Activated T-cell treated with anti-CD3 and anti-CD28 coated beads, Interleukin-2, amount 50 U/mL, for 24 hours (primary cell): Measurements from ENCODE around the gene SLC12A3.

Experiments
- DNase-seq: peaks from one replicate; pipeline ENCODE4 v3.0.0-alpha.2; 2020
- H3K27ac Mint-ChIP-seq: 2 replicates; pipeline ENCODE4 v1.8.0; 2020; ENCODE audit warnings: mild to moderate bottlenecking, mixed read lengths
- H3K27me3 Mint-ChIP-seq: 2 replicates; pipeline ENCODE4 v1.8.0; 2020; ENCODE audit warnings: mixed read lengths
- H3K36me3 Mint-ChIP-seq: 2 replicates; pipeline ENCODE4 v1.8.0; 2020; ENCODE audit warnings: low read depth, mixed read lengths
- H3K4me1 Mint-ChIP-seq: 2 replicates; pipeline ENCODE4 v1.8.0; 2020; ENCODE audit warnings: low read depth, mixed read lengths
- H3K4me3 Mint-ChIP-seq: 2 replicates; pipeline ENCODE4 v1.8.0; 2020; ENCODE audit warnings: mild to moderate bottlenecking, moderate library complexity, mixed read lengths
- H3K9me3 Mint-ChIP-seq: 2 replicates; pipeline ENCODE4 v1.8.0; 2020; ENCODE audit warnings: mixed read lengths

The SLC12A3 gene

DNA sequence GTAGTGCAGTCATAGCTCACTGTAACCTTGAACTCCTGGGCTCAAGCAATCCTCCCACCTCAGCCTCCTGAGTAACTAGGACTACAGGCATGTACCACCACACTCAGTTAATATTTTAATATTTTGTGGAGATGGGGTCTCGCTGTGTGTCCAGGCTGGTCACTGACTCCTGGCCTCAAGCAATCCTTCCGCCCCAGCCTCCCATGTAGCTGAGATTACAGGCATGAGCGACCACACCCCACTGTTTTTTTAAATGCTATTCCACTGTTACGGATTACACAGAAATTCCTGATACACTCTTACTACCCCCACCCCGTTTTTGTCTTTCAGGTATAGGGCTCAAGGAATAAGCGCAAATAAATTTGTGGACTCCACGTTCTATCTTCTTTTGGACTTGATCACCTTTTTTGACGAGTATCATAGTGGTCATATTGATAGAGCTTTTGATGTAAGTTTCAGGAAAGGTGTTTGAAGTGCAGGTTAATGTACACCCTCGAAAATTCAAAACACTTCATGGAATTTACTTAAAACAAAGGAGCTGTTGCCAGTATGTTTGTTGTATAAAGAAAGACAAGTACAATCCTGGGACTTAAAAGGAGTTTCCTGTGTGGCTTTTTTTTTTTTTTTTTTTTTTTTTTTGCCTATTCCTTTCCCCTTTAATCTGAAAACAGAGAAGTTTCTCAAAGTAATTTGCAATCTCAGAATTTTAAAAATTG lies 26.2 kb upstream of the SLC12A3 start:
- H3K27ac Mint-ChIP-seq: no peak overlapping the region
- H3K4me3 Mint-ChIP-seq: no peak overlapping the region
- peaks cover 4% of the 10 kb centered on the region for H3K4me1 Mint-ChIP-seq
- H3K9me3 Mint-ChIP-seq: no peaks in the 10 kb centered on the region
- peaks cover 99% of the 10 kb centered on the region for H3K36me3 Mint-ChIP-seq
- H3K27me3 Mint-ChIP-seq: no peaks in the 10 kb centered on the region
- no peak for DNase-seq

DNA sequence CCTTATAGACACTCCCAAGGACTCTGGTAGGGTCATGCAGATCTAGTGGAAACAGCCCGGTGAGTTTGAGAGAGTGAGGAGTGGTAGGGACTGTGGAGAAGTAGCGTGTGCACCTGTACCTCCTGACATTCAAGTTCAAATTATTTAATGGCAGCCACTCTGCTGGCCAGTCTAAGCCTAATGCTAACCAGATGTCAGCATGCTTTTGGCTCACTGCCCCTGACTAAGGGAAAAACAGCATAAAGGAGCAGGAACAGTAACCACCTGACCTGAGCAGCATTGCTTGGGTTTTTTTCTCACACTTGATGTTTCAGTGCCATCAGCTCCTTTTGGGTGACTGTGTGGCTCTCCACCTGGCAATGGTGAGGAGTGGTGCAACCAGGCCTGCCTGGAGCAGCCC lies 23.8 kb upstream of the SLC12A3 start:
- DNase-seq: no peak
- peaks cover 100% of the 10 kb centered on the region for H3K36me3 Mint-ChIP-seq
- H3K27me3 Mint-ChIP-seq: no peaks in the 10 kb centered on the region
- peaks cover 4% of the 10 kb centered on the region for H3K4me1 Mint-ChIP-seq
- peak overlapping the region; percentile 0 for H3K27ac Mint-ChIP-seq
- H3K9me3 Mint-ChIP-seq: no peaks in the 10 kb centered on the region
- no peak overlapping the region for H3K4me3 Mint-ChIP-seq

DNA sequence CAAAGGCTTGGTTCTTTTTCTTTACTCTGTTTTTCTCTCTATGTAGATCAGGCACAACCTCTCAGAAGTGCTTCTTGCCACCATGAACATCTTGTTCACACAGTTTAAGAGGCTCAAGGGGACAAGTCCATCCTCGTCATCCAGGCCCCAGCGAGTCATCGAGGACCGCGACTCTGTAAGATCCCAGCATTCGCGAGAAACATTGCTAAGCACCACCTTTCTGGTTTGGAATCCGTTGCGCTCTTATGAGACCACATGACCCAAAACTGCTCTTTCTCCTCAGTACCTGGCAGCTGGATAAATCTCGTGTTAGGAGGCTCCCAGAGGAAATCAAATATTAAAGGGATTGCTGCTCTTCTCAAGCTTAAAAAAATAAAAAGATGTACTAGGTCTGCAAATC lies 23.3 kb upstream of the SLC12A3 start:
- H3K27ac Mint-ChIP-seq: no peak overlapping the region
- no peaks in the 10 kb centered on the region for H3K27me3 Mint-ChIP-seq
- no peaks in the 10 kb centered on the region for H3K9me3 Mint-ChIP-seq
- peaks cover 97% of the 10 kb centered on the region for H3K36me3 Mint-ChIP-seq
- H3K4me1 Mint-ChIP-seq: peaks cover 5% of the 10 kb centered on the region
- DNase-seq: no peak
- no peak overlapping the region for H3K4me3 Mint-ChIP-seq

DNA sequence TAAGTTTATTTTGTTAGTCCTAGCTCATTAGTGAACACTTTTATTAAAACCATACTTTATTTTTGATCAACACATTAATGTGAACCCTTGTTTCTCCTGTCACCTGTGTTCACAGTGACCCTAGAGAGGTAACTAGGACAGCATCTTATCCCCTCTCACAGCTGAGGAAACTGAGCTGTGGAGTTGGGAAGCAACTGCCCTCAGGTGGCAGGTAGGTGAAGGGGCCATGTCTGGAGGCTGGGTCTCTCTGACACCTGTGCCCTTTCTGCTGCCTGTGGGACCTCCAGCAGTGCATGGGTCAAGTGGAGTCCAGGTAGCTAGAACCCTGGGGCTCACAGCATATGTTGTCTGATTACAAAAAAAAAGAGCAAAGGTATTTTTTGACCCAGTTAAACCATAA lies 22.9 kb upstream of the SLC12A3 start:
- Mint-ChIP-seq H3K9me3 (no peaks in the 10 kb centered on the region), H3K4me3 (no peak overlapping the region), H3K27ac (no peak overlapping the region), H3K27me3 (no peaks in the 10 kb centered on the region), H3K4me1 (peaks cover 10% of the 10 kb centered on the region), H3K36me3 (peaks cover 92% of the 10 kb centered on the region)
- DNase-seq: no peak

DNA sequence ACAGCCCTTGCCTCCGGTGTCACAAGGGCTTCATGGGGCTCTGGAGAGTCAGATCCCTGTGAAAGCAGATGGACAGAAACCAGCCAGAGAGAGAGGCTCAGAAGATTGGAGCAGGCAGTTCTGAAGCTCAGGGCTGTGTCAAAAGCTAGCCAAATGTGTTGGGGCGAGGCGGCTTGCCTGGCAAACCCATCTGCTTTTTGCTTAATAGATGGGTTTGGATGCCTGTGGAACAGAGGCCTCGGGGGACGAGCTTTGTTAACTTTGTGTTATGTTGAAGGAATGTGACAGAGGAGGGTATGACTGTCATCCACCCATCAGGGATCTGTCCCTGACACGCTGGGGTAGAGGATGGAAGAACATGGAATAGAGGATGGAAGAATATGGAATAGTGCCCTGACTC lies 21.0 kb upstream of the SLC12A3 start:
- Mint-ChIP-seq H3K9me3 (no peaks in the 10 kb centered on the region), H3K36me3 (peaks cover 84% of the 10 kb centered on the region), H3K4me1 (peaks cover 21% of the 10 kb centered on the region), H3K27me3 (no peaks in the 10 kb centered on the region), H3K4me3 (no peak overlapping the region), H3K27ac (peak overlapping the region; percentile 4)
- no peak for DNase-seq

DNA sequence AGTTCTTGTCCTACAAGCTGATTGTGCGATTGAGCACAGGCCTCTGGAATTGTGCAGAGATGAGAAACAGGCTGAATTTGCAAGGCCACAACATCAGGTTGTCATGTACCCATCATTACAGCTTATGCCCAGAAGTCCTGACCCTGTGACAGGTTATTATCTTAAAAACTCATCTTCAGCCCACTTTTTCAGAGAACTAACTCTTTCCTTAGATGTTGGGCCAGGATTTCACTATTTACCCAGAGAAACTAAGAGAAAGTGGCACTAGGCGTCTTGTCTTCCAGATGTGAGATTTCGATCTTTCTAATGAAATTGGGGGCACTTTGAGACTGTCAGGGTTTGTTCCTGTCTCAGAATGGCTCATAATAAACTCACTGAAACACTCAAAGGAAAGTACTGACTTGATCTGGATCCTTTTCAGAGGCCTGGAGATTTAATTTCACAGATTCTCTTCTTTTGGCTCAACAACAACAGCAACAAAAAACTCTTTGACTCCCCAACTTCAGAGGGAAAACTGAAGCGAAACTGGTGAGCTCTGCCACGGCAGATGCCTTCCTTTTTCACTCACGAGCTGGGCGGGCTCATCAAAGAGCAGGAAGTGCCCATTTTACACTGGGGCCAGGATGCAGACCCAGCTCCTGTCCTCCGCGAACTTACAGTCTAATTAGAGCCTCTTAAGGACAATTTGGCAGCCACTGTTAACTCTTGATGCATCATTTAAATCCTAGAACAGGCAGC lies 17.7 kb upstream of the SLC12A3 start:
- Mint-ChIP-seq H3K36me3 (peaks cover 51% of the 10 kb centered on the region), H3K27me3 (no peaks in the 10 kb centered on the region), H3K27ac (peak overlapping the region; percentile 85), H3K4me3 (no peak overlapping the region), H3K4me1 (peaks cover 21% of the 10 kb centered on the region), H3K9me3 (no peaks in the 10 kb centered on the region)
- DNase-seq: no peak

DNA sequence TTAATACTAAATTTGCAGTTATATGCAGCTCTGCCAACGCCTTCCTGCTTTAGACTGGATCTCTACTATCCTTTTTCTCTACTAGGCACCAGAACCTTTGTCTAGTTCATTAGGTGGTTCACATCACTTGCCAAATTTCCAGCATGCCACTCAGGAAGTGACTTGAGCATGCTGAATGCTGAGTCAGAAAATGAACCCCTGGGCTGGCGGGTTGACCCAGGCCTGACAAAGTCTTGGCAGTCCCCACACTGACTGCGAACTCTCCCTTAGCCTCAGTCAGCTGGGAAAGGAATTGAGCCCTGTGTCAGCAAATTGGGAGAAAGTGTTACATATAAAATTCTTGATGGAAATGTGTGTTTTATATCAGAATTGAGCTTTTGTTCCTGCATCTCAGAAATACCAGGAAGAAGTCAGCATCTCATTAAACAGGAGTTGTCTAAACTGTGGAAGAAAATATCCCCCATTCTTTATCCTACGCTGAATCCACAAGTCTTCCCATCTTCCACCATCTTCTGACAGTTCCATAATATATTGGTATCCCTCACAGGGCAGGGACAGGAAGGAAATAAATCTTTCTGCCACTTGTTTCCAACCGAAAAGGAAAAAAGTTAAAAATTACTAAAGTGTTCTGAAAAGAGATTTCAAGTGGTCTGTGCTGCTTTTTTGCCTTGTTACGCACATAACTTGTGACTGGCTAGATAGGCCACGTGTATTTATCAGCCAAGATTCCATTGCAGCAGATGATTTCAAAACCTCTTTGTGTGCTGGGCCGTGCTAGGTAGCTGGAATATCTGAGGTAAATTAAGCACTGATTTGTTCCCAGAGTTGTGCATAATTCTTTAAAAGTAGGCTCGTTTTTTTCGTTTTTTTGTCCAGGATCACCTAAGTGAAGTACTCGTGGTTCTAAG lies 16.7 kb upstream of the SLC12A3 start:
- DNase-seq: no peak
- Mint-ChIP-seq H3K4me3 (no peak overlapping the region), H3K4me1 (peaks cover 21% of the 10 kb centered on the region), H3K9me3 (no peaks in the 10 kb centered on the region), H3K27me3 (no peaks in the 10 kb centered on the region), H3K27ac (peak overlapping the region; percentile 85), H3K36me3 (peaks cover 42% of the 10 kb centered on the region)

DNA sequence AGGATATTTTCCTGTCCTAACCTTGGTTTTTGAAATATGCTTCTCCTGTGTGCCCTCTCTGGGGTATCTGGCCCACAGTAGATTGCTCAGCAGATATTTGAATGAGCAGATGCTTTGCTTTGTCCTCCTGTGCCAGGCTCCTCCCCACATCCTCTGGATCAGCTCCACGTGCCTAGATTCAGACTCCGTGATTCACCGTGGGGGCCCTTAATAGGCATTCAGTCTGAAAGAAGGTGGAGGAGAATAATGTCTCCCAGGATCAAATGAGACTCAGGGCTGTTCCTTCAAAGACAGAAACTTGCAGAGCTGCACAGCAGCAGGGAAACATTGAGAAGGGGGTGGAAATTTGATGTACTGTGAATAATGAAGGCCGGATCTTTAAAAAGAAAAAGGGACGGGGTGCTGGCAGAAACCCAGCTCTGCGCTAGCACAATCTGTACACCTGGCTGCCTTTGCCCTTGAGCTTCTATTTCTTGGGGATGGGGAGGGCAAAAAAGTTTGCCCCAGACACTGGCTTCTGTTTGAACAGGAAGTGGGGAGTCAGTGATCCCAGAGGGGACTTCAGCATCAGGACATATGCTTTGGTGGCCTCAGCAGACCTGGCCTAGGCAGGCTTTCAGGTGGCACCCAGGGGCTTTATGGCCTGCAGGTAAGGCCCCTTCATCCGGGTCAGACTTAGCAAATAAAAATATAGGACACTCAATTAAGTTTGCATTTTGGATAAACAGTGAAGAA lies 15.9 kb upstream of the SLC12A3 start:
- H3K36me3 Mint-ChIP-seq: peaks cover 33% of the 10 kb centered on the region
- DNase-seq: no peak

DNA sequence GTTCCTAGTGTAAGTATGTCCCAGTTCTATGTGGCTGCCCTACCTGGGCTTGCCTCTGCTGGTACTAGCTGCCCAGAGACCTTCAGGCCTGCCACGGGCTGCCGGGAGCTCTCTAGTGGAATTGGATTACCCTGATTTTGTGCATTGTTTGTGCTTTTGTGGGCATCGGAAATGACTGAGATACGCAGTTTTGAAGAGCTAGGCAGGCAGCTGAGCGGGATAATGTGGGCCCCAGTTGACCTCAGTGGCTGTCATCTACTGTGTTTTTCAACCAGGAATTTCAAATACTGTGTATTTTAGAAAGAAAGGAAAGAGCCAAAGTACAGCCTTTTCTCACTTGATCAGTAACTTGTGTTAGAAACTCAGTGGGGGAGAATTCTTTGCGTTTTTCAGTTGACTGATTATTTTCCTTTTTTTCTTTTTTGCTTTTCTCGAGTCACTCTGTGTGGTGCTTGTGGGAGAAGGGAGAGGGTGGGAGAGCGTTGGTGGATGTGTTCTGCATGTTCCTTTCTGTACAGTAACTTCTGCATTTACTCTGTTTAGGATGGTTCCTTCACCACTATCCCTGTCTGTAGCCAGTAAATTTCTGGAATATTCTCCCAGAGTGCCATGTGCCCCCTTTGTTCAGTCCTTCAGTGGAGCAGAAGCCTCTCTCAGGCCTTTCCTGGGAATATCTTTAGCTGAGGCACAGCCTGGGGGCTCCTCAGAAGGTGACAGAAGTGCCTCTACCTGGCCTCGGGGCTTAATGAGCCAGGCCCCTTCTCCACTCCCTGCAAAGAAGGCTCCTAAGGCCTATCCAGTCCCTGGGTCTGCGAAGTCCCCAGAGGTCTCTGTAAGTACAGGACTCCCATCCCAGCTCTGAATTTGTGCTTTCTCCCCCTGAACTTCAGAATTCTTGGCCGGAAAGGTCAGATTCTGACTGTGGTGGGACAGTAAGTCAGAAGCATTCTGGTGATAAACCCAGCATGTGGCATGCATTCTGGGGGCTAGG lies 15.0 kb upstream of the SLC12A3 start:
- Mint-ChIP-seq H3K36me3 (peaks cover 25% of the 10 kb centered on the region), H3K27ac (no peak overlapping the region), H3K9me3 (no peaks in the 10 kb centered on the region), H3K4me1 (peaks cover 21% of the 10 kb centered on the region), H3K27me3 (no peaks in the 10 kb centered on the region), H3K4me3 (no peak overlapping the region)
- no peak for DNase-seq

More for the DNA sequence above, 15.9 kb upstream of the SLC12A3 start:
- H3K27me3 Mint-ChIP-seq: no peaks in the 10 kb centered on the region
- no peak overlapping the region for H3K27ac Mint-ChIP-seq
- no peak overlapping the region for H3K4me3 Mint-ChIP-seq
- peaks cover 21% of the 10 kb centered on the region for H3K4me1 Mint-ChIP-seq
- H3K9me3 Mint-ChIP-seq: no peaks in the 10 kb centered on the region

DNA sequence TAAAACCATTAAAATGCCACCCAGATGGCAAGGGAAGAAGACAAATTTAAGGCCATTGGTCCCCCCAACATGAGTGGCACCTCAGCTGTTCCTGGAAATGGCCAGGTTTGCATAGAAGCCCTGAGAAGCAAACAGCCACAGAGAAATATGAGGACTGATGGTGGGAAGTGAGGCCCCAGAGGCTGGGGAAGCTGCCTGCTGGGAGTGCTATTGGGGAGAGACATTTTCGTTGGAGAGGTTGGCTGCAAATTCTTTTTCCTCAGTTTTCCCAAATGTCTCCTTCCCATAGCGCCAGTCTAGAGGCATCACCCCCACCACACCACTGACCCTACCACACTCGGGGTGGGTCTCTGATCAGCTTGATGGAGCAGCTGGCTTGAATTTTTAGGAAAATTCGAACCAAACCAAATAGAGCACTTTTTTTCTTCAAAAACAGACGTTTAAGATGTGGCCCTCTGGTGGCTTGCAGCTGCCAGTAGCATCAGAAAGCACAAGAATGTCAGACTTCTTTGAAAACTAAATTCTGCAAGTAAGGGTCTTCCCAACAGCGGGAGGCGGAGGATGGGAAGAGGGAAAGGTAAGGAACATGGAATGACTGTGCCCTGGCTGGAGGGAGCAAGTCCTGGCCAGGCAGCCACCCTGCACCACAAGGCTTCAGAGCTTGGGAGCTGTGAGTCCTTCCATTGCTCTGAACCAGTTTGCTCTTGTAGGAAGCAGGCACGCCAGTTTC lies 13.2 kb upstream of the SLC12A3 start:
- Mint-ChIP-seq H3K27me3 (no peaks in the 10 kb centered on the region), H3K4me1 (peaks cover 19% of the 10 kb centered on the region), H3K9me3 (no peaks in the 10 kb centered on the region), H3K4me3 (no peak overlapping the region), H3K27ac (no peak overlapping the region), H3K36me3 (peaks cover 11% of the 10 kb centered on the region)
- no peak for DNase-seq

DNA sequence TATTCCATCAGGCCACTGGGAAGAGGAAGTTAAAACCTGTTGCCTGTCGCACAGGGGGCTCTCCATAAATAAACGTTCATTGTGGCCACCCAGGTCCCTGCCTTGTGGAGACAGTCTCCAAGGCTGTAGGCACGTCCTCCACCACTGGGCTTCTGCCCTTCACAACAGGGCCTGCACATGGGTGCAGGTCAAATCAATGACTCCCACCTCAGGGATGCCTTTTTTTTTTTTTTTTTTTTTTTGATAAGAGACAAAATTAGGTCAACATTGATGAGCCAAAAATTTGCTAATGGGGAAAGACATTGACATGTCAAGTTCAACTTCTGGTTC lies 12.6 kb upstream of the SLC12A3 start:
- no peaks in the 10 kb centered on the region for H3K9me3 Mint-ChIP-seq
- peaks cover 10% of the 10 kb centered on the region for H3K36me3 Mint-ChIP-seq
- H3K27ac Mint-ChIP-seq: no peak overlapping the region
- peaks cover 13% of the 10 kb centered on the region for H3K4me1 Mint-ChIP-seq
- DNase-seq: no peak
- H3K27me3 Mint-ChIP-seq: no peaks in the 10 kb centered on the region
- no peak overlapping the region for H3K4me3 Mint-ChIP-seq

DNA sequence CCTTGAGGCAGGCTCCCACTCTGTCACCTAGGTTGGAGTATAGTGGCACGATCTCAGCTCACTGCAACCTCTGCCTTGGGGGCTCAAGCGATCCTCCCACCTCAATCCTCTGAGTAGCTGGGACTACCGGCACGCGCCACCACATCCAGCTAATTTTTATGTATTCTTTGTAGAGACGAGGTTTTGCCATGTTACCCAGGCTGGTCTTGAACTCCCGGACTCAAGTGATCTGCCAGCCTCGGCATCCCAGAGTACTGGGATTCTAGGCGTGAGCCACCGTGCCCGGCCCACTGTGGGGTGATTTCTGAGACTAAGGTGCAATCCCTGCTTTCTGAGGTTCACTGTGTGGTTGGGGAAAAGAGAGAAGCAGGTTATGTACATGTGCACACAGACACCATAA lies 12.0 kb upstream of the SLC12A3 start:
- Mint-ChIP-seq H3K27ac (no peak overlapping the region), H3K4me1 (peaks cover 7% of the 10 kb centered on the region), H3K36me3 (peaks cover 4% of the 10 kb centered on the region), H3K4me3 (no peak overlapping the region), H3K9me3 (no peaks in the 10 kb centered on the region), H3K27me3 (no peaks in the 10 kb centered on the region)
- no peak for DNase-seq

DNA sequence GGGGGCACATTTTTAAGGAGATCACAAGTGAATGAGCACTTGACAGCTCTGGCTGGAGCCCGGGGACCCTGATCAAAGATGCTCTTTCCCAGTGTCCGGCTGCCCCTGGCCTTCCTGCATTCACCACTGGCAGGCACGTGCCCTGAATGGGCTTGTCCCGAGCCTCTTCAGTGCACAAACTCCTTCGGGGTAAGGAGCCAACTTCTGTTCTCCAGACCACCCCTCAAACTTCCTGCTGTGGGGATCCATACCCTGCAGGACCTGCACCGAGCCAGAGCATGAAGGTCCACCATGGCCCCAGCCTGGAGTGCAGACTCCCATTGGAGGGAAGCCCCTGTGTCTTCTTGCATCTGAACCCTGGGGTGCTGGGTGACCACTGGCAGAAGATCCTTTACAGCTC lies 9.8 kb upstream of the SLC12A3 start:
- no peaks in the 10 kb centered on the region for H3K27me3 Mint-ChIP-seq
- no peaks in the 10 kb centered on the region for H3K9me3 Mint-ChIP-seq
- DNase-seq: no peak
- no peak overlapping the region for H3K4me3 Mint-ChIP-seq
- peaks cover 7% of the 10 kb centered on the region for H3K4me1 Mint-ChIP-seq
- no peaks in the 10 kb centered on the region for H3K36me3 Mint-ChIP-seq
- no peak overlapping the region for H3K27ac Mint-ChIP-seq
